NB4 (cell line): ENCODE measurements around the gene CCM2.

Experiments
- CTCF ChIP-seq: IDR thresholded peaks from one replicate; pipeline ENCODE4 v1.5.1; 2012; ENCODE audit warnings: low read depth, low read length
- MAX ChIP-seq: IDR thresholded peaks from 2 replicates; pipeline ENCODE4 v1.6.1; 2011; ENCODE audit warnings: low read depth, low read length
- POLR2A ChIP-seq: IDR thresholded peaks from 2 replicates; pipeline ENCODE4 v1.6.1; 2011; ENCODE audit warnings: mild to moderate bottlenecking; ENCODE audit not compliant: insufficient read length; ENCODE audit errors: extremely low read depth

DNA sequence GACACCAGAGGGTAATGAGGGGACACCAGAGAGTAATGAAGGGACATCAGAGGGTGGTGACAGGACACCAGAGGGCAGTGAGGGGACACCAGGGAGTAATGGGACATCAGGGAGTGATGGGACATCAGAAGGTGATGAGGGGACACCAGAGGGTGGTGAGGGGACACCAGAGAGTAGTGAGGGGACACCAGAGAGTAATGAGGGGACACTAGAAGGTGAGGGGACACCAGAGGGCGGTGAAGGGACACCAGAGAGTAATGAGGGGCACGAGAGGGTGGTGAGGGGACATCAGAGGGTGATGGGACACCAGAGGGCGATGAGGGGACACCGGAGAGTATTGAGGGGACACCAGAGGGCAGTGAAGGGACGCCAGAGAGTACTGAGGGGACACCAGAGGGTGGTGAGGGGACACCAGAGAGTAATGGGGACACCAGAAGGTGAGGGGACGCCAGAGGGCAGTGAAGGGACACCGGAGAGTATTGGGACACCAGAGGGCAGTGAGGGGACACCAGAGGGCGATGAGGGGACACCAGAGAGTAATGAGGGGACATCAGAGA lies 78.2 kb downstream of the CCM2 start:
- TF ChIP-seq CTCF (no peak), POLR2A (no peak), MAX (no peak)
